NCI-H1694 treated with DMSO at 0.1 percent for 48 hours (cell line): ENCODE results near the gene ABCC9.

Experiments
- DNase-seq: peaks from one replicate; lab custom pipeline; 2025; lab: John Stamatoyannopoulos, UW

Gene ABCC9

GRCh38 chr12:21877293-21877982 is 63.8 kb downstream of the ABCC9 start:
- no peak for DNase-seq

- no peak for DNase-seq
These were observed 75.4 kb downstream of the ABCC9 start for GRCh38 chr12:21865846-21866245.

- DNase-seq = no peak
These were observed 80.7 kb downstream of the ABCC9 start for GRCh38 chr12:21860534-21860933.

GRCh38 chr12:21860128-21860527 is 81.1 kb downstream of the ABCC9 start:
- no peak for DNase-seq

GRCh38 chr12:21852251-21852650 is 89.0 kb downstream of the ABCC9 start:
- DNase-seq = no peak

GRCh38 chr12:21851151-21851550 is 90.1 kb downstream of the ABCC9 start:
- no peak for DNase-seq

GRCh38 chr12:21850419-21850818 is 90.8 kb downstream of the ABCC9 start:
- no peak for DNase-seq

GRCh38 chr12:21849878-21850277 is 91.3 kb downstream of the ABCC9 start:
- DNase-seq = no peak

- DNase-seq = no peak
These were observed 93.0 kb downstream of the ABCC9 start for GRCh38 chr12:21848192-21848591.

- DNase-seq = no peak
These were observed 97.4 kb downstream of the ABCC9 start for GRCh38 chr12:21843795-21844194.

- no peak for DNase-seq
These were observed 101.5 kb downstream of the ABCC9 start for GRCh38 chr12:21839776-21840175.

GRCh38 chr12:21837847-21838246 is 103.4 kb downstream of the ABCC9 start:
- DNase-seq = no peak

GRCh38 chr12:21831791-21832344 is 109.4 kb downstream of the ABCC9 start:
- no peak for DNase-seq

GRCh38 chr12:21828779-21829178 is 112.4 kb downstream of the ABCC9 start:
- no peak for DNase-seq

GRCh38 chr12:21828136-21828775 is 113.0 kb downstream of the ABCC9 start:
- no peak for DNase-seq

- DNase-seq = no peak
These were observed 114.1 kb downstream of the ABCC9 start for GRCh38 chr12:21827083-21827482.

- DNase-seq = no peak
These were observed 114.7 kb downstream of the ABCC9 start for GRCh38 chr12:21826618-21826910.

GRCh38 chr12:21825886-21826617 is 115.2 kb downstream of the ABCC9 start:
- DNase-seq = no peak

- no peak for DNase-seq
These were observed 117.6 kb downstream of the ABCC9 start for GRCh38 chr12:21823581-21823980.

GRCh38 chr12:21819678-21820077 is 121.5 kb downstream of the ABCC9 start:
- DNase-seq = no peak

- DNase-seq = no peak
These were observed 122.0 kb downstream of the ABCC9 start for GRCh38 chr12:21819236-21819635.

GRCh38 chr12:21818627-21819026 is 122.6 kb downstream of the ABCC9 start:
- DNase-seq = no peak
